ENCODE measurements around the gene SCARB2. TPM values are rescaled to one million over a fixed set of nuclear protein-coding genes. Genes with fewer than 3 reads are reported as not detected.

Gene SCARB2
- total RNA-seq, 1 donor from 2014 or later = 173 TPM

DNA sequence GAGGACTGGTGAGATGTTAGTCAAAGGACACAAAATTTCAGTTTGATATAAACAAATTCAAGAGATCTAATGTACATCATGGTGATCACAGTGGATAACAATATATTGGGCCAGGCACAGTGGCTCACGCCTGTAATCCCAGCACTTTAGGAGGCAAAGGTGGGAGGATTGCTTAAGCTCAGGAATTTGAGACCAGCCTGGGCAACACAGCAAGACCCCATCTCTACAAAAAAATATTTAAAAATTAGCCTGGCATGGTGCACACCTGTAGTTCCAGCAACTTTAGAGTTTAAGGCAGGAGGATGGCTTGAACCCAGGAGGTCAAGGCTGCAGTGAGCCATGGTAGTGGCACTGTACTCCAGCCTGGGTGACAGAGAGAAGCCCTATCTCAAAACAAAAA is 8.7 kb downstream of the SCARB2 start:
- TF ChIP-seq, protein P1, sequence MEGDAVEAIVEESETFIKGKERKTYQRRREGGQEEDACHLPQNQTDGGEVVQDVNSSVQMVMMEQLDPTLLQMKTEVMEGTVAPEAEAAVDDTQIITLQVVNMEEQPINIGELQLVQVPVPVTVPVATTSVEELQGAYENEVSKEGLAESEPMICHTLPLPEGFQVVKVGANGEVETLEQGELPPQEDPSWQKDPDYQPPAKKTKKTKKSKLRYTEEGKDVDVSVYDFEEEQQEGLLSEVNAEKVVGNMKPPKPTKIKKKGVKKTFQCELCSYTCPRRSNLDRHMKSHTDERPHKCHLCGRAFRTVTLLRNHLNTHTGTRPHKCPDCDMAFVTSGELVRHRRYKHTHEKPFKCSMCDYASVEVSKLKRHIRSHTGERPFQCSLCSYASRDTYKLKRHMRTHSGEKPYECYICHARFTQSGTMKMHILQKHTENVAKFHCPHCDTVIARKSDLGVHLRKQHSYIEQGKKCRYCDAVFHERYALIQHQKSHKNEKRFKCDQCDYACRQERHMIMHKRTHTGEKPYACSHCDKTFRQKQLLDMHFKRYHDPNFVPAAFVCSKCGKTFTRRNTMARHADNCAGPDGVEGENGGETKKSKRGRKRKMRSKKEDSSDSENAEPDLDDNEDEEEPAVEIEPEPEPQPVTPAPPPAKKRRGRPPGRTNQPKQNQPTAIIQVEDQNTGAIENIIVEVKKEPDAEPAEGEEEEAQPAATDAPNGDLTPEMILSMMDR (IDR thresholded peaks at IDR 0.05; ENCODE audit: insufficient read depth, low read length, severe bottlenecking) = no peak
- FAIRE-seq = no peak
- no peak overlapping the region for H3K4me3 ChIP-seq (ENCODE audit: low read depth, low read length)
- peaks cover 2% of the 10 kb centered on the region for H3K36me3 ChIP-seq (ENCODE audit: control insufficient read depth, insufficient read depth, low read length)
- H3K27me3 ChIP-seq (ENCODE audit: control insufficient read depth, insufficient read depth, low read length) = no peaks in the 10 kb centered on the region
- no peak for DNase-seq (ENCODE audit: low read depth)

DNA sequence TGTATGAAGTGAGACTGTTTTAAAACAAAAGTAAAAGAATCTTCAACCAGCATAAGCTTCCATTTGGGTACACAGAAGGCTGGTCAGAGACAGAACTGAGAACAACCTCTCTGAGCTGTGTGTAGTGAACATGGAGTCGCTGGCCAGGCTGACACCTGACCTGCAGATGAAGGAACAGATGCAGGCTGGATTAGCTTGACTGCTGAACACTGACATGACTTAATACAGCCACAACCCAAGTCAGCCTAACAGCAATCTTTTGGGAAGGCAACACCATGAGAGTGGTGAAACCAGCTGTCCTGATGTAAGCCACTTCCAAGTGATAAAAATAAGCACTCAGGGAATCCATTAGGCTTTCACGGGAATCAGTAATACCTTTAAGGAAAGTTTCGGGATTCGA is 10.1 kb downstream of the SCARB2 start:
- Histone ChIP-seq H3K36me3 (ENCODE audit: control insufficient read depth, insufficient read depth, low read length) (no peaks in the 10 kb centered on the region), H3K4me3 (ENCODE audit: low read depth, low read length) (no peak overlapping the region), H3K27me3 (ENCODE audit: control insufficient read depth, insufficient read depth, low read length) (no peaks in the 10 kb centered on the region)
- DNase-seq (ENCODE audit: low read depth) = no peak
- no peak for FAIRE-seq
- TF ChIP-seq, protein P1 (IDR thresholded peaks at IDR 0.05; ENCODE audit: insufficient read depth, low read length, severe bottlenecking) = no peak

DNA sequence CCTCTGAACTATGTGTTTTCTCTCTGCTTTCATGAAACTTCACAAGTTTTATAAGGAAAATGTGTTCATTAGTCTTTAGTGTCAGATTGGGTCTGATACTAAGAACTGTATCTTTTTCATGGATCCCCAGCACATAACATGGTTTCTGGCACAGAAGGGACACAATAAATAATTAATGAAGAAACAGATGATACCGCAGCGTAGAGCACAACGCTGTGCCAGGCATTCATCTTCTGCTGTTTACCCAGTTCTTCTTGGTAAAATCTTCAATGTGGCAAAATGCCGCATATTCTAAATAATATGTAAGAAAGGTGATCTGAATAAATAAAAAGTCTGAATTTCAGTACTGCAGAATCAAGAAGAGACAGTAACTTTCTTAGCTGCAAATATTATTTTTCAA is 12.3 kb downstream of the SCARB2 start:
- TF ChIP-seq, protein P1 (IDR thresholded peaks at IDR 0.05; ENCODE audit: insufficient read depth, low read length, severe bottlenecking) = no peak
- no peak overlapping the region for H3K4me3 ChIP-seq (ENCODE audit: low read depth, low read length)
- FAIRE-seq = no peak

DNA sequence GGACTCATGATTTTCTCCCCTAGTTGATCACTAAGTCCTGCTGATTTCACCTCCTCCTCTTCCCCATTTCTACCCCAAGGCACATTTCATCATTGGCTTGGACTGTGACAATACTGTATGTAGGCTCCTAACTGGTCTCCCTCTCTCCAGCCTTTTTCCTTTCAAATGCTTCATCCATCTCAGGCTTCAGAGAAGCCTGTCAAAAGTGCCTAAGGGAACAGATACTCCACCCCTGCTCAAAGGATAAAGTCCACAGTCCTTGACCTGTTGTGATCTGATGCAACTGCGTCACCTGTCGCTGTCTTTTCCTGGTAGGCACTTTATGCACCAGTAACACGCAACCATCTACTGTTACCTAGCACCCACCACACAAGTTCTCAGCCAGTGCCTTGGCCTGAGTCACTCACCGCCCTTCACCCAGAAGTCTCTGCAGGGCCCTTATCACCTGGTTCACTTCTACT is 12.8 kb downstream of the SCARB2 start:
- no peak for FAIRE-seq
- Histone ChIP-seq H3K27me3 (ENCODE audit: control insufficient read depth, insufficient read depth, low read length) (no peaks in the 10 kb centered on the region), H3K36me3 (ENCODE audit: control insufficient read depth, insufficient read depth, low read length) (peaks cover 1% of the 10 kb centered on the region), H3K4me3 (ENCODE audit: low read depth, low read length) (no peak overlapping the region)
- DNase-seq (ENCODE audit: low read depth) = no peak
- TF ChIP-seq, protein P1 (IDR thresholded peaks at IDR 0.05; ENCODE audit: insufficient read depth, low read length, severe bottlenecking) = no peak

More for the DNA sequence above, 12.3 kb downstream of the SCARB2 start:
- no peak for DNase-seq (ENCODE audit: low read depth)
- Histone ChIP-seq H3K27me3 (ENCODE audit: control insufficient read depth, insufficient read depth, low read length) (no peaks in the 10 kb centered on the region), H3K36me3 (ENCODE audit: control insufficient read depth, insufficient read depth, low read length) (peaks cover 1% of the 10 kb centered on the region)

DNA sequence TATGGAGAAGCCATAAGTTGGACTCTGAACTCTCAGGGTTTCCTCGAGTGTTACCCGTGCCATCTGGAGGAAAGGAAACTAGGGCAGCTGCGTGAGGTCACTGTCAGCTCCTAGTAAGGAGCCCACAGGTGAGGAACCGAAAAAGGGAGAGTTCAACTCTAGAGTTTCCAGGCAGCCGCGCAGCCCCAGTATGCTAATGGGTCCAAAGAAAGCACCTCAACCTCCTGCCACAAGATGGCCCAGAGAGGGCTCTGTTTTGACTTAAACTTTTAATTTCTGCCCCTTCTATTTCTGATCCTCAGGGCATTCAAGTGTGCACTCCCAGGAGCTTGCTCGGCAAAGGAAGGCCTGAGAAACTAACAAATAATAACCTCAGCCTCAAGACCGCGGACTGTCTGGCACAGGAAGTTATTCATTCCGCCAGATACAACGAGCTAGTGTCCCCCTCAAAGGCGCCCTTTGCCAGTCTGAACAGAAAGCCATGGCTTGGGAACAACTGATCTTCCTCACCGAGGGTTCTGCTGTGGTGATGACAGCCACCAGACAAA is 13.9 kb downstream of the SCARB2 start:
- no peaks in the 10 kb centered on the region for H3K27me3 ChIP-seq (ENCODE audit: control insufficient read depth, insufficient read depth, low read length)
- H3K4me3 ChIP-seq (ENCODE audit: low read depth, low read length) = no peak overlapping the region
- FAIRE-seq (no peak), DNase-seq (ENCODE audit: low read depth) (no peak)
- TF ChIP-seq, protein P1 (IDR thresholded peaks at IDR 0.05; ENCODE audit: insufficient read depth, low read length, severe bottlenecking) = no peak
- H3K36me3 ChIP-seq (ENCODE audit: control insufficient read depth, insufficient read depth, low read length) = peaks cover 1% of the 10 kb centered on the region
